A549 (cell line): ENCODE data around the gene MOSPD3.

Experiments used
- CEBPB ChIP-seq, 2 experiments: fragments of >200 bp in 1 of 2; sonication (Bioruptor Twin) in 1 of 2; formaldehyde crosslinking in 1 of 2; IDR thresholded peaks; 2 replicates each; pipeline ENCODE4 v1.6.1; 2012 to 2016
- EP300 ChIP-seq, 2 experiments: fragments of >200 bp; sonication (Bioruptor Twin); formaldehyde crosslinking; IDR thresholded peaks; 2 replicates in 1 of 2; 3 replicates in 1 of 2; pipeline ENCODE4 v1.6.1; 2016 to 2017
- FOSL2 ChIP-seq, 2 experiments: fragments of 450-650 bp in 1 of 2; fragments of >200 bp in 1 of 2; sonication (Bioruptor Twin) in 1 of 2; formaldehyde crosslinking; IDR thresholded peaks; 2 replicates each; pipeline versions ENCODE4 v1.5.0 to v1.6.1; 2016 to 2020; ENCODE audit warnings: mild to moderate bottlenecking in 1 of 2, moderate library complexity in 1 of 2
- JUN ChIP-seq, 2 experiments: fragments of >200 bp; sonication (Bioruptor Twin); formaldehyde crosslinking; IDR thresholded peaks; 2 replicates in 1 of 2; 3 replicates in 1 of 2; pipeline ENCODE4 v1.6.1; 2016 to 2017
- MAX ChIP-seq: IDR thresholded peaks from 2 replicates; pipeline ENCODE4 v1.6.1; 2012
- NR3C1 ChIP-seq: fragments of >200 bp; sonication (Bioruptor Twin); formaldehyde crosslinking; IDR thresholded peaks from 3 replicates; pipeline ENCODE4 v1.6.1; 2017
- POLR2A ChIP-seq: IDR thresholded peaks from 2 replicates; pipeline ENCODE4 v1.6.1; 2012; ENCODE audit warnings: mild to moderate bottlenecking, low read length
- POLR2AphosphoS2 ChIP-seq: conservative IDR thresholded peaks from 2 replicates; pipeline ENCODE4 v1.6.1; 2012; ENCODE audit warnings: low read length, improper control_type of control experiment, inconsistent platforms
- REST ChIP-seq: fragments of 200-600 bp; sonication (generic); IDR thresholded peaks from 2 replicates; pipeline ENCODE4 v1.6.1; 2016; ENCODE audit warnings: antibody characterized with exemption, mild to moderate bottlenecking, moderate library complexity
- RNF2 ChIP-seq: fragments of 200-600 bp; sonication (generic); IDR thresholded peaks from 2 replicates; pipeline ENCODE4 v1.6.1; 2016; ENCODE audit warnings: low read depth, mild to moderate bottlenecking, antibody characterized with exemption, moderate library complexity, borderline replicate concordance
- SMC3 ChIP-seq: fragments of >200 bp; sonication (Bioruptor Twin); formaldehyde crosslinking; IDR thresholded peaks from 3 replicates; pipeline ENCODE4 v1.6.1; 2018; ENCODE audit warnings: inconsistent platforms
- ZNF302 ChIP-seq: fragments of 250-450 bp; sonication (Bioruptor Pico); IDR thresholded peaks from 2 replicates; pipeline ENCODE4 v1.9.0; 2021; ENCODE audit warnings: inconsistent platforms, mild to moderate bottlenecking, moderate library complexity
- TF ChIP-seq, protein P1 (sequence below): fragments of >200 bp; sonication (Bioruptor Twin); formaldehyde crosslinking; IDR thresholded peaks from 3 replicates; pipeline ENCODE4 v1.5.1; 2016
- TF ChIP-seq, protein P2 (sequence below): IDR thresholded peaks from 2 replicates; pipeline ENCODE4 v1.6.1; 2012

DNA sequence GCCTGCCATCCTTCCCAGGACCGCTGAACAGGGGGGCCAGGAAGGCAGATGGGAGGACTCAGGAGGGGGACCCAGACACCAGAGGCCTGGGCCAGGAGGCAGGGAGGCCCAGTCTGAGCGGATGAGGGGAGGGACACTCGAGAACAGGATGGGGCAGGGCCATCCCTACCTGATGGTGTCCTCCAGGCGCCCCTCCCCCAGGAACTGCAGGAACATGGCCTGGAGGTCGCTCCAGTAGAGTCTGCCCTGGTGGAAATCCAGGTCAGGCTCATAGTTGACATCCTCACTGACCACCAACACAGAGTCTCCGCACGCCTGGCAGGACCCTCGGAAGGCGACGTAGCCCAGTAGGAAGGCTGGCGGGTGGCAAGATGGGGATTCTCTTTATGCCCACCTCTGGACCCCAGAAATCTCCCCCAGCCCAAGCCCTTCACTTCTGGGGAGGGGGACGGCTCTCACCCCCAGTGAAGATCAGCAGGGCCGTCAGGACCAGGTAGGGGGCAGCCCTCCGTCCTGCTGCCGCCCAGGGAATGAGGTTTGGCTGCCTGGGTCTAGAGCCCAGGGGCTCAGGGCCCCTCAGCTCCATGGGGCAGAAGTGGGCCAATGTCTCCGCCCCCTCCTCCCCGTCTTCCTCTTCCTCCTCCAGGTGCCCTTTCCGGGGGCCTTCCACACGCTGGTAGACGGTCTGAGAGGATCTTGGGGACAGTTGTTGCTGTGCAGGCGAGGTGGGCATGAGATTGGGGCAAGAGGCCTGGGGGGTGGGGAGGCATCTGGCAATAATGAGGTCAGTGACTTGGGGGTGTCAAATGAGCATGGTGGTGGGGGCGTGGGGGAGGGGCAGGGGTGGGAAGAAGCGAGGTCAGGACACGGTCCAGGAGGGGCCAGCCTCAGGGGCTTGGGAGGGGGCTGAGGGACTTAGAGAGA lies 28.4 kb downstream of the MOSPD3 start:
- TF ChIP-seq, protein P1, sequence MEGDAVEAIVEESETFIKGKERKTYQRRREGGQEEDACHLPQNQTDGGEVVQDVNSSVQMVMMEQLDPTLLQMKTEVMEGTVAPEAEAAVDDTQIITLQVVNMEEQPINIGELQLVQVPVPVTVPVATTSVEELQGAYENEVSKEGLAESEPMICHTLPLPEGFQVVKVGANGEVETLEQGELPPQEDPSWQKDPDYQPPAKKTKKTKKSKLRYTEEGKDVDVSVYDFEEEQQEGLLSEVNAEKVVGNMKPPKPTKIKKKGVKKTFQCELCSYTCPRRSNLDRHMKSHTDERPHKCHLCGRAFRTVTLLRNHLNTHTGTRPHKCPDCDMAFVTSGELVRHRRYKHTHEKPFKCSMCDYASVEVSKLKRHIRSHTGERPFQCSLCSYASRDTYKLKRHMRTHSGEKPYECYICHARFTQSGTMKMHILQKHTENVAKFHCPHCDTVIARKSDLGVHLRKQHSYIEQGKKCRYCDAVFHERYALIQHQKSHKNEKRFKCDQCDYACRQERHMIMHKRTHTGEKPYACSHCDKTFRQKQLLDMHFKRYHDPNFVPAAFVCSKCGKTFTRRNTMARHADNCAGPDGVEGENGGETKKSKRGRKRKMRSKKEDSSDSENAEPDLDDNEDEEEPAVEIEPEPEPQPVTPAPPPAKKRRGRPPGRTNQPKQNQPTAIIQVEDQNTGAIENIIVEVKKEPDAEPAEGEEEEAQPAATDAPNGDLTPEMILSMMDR: no peak
- TF ChIP-seq POLR2A (no peak), RNF2 (no peak), EP300 (IDR thresholded peaks at IDR 0.05) (no peak), FOSL2 (IDR thresholded peaks at IDR 0.05) (no peak), FOSL2 (CRISPR knock-in tag; IDR thresholded peaks at IDR 0.05) (no peak), POLR2AphosphoS2 (no peak), MAX (no peak), NR3C1 (no peak), SMC3 (no peak), CEBPB (IDR thresholded peaks at IDR 0.05) (no peak), ZNF302 (CRISPR knock-in tag) (no peak), JUN (IDR thresholded peaks at IDR 0.05) (no peak), REST (no peak)
- TF ChIP-seq, protein P2, sequence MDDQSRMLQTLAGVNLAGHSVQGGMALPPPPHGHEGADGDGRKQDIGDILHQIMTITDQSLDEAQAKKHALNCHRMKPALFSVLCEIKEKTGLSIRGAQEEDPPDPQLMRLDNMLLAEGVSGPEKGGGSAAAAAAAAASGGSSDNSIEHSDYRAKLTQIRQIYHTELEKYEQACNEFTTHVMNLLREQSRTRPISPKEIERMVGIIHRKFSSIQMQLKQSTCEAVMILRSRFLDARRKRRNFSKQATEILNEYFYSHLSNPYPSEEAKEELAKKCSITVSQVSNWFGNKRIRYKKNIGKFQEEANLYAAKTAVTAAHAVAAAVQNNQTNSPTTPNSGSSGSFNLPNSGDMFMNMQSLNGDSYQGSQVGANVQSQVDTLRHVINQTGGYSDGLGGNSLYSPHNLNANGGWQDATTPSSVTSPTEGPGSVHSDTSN: no peak
